ENCODE data around the gene NKAIN4. TPM values are rescaled to one million over a fixed set of nuclear protein-coding genes. Genes with fewer than 3 reads are reported as not detected.

Gene NKAIN4
- total RNA-seq, result not detected in 2 replicates

DNA sequence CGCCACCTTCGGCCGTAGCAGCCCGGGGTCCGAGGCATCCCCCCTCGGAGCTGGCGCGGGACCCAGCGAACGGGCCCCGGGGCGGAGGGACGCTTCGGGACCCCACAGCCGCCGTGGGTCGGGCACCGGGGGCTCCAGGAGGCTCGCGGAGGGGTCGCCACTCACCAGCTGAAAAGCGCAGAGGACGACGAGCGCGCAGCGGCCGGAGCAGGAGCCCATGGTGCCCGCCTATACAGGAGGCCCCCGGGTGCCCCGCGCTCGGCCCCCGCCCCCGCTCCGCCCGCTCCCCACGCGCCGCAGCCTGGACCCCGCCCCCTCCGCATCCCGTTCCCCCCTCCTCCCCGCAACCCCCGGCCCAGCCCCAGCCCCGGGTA, at the start of gene NKAIN4:
TSS of gene NKAIN4 (minus strand) at position 232 of the 374 bp plus-strand sequence. CDS start at position 219, 13 bp downstream.

DNA sequence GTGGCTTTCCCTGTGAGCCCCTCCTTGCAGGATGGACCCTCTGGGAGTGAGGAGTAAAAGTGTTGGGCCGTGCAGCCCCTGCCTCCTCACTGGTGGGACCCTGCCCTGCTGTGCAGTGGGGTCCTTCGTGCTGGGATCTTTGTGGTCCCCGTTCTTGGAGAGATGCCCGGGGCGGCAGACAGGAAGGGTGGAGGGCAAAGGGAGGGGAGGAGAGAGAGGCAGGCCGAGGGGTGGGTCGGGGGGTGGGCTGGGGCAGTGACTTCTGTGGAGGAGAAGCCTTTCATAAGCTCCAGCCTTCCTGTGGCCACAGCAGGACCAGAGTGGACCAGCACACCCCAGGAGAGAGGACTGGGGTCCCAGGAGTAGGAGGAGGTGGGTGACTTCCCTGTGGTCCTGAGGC, 38.6 kb upstream of the NKAIN4 start, which contains the start of gene COL20A1:
TSS of gene COL20A1 (plus strand) at position 283 of the 400 bp plus-strand sequence. CDS start 1,922 bp downstream, outside the sequence.

DNA sequence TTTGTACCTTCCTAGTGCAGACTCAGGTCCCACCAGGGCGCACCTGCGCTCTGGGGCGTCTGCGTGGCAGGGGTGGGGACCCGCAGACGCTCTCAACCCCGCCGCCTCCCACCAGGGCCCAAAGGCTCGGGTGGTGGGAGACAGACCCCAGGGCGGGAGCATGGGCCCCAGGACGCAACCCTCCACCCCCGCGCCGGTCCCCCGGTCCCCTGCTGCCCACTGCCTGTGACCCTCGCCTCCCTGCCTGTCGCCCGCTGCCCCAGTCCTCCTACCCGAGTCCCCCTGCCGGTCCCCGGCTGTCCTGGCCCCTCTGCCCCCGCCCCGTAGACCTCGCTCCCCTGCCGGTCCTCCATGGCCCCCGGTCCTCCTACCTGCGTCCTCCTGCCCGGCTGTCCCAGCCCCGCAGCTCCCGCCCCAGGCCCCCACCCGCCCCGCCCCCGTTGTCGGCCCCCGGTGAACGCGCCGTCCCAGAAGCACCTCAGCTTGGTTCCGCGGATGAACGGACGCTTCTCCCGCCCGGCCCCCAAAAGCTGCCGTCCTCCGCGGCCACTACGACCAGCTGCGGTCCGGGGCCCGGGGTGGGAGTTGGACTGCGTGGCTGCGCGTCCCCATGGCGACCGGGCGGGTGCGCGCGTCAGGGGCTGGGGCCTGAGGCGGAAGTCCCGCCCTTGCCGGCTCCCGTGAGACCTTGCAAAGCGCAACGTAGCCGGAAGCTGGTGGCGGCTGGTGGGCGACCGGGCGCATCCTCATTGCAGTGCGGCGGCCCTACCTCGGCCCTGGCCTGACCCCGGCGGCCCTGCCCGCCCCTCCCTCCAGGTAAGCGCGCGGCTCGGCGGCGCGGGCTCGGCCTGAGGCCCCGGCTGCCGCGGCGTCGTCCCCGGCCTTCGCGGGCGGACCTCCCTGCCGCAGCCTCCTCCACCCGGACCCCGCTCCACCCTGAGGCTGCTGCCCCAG, 18.1 kb upstream of the NKAIN4 start, which contains the start of gene ARFGAP1:
TSS of gene ARFGAP1 (plus strand) at position 709 of the 954 bp plus-strand sequence. CDS start 2,768 bp downstream, outside the sequence.

DNA sequence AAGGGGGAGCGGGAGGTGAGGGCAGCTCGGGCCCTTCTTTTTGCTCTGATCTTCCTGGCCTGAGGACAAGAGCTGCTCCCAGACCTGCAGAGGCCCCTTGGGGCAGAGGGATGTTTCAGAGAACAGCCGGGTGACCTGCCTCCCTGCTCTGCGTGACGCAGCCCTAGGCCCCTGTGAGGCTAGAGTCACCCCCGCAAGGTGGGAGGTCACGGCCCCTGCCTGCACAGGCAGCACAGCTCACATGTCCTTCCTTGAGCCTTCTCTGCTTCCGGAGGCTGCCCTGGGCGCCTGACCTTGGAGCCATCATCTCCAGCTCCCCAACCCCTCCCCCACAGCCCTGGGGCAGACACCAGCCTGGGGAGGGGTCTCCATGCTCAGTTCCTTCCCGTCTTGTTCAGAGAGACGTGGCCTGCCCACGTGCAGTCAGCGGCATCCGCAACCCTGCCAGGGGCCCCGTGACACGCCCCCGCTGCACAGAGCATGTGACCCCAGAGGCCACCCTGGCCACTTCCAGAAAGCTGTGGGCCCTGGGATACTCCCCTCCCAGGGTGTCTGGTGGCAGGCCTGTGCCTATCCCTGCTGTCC, 18.8 kb downstream of the NKAIN4 start, which contains the start of gene BIRC7:
TSS of gene BIRC7 (plus strand) at position 507 of the 585 bp plus-strand sequence. CDS start 192 bp downstream, outside the sequence.

DNA sequence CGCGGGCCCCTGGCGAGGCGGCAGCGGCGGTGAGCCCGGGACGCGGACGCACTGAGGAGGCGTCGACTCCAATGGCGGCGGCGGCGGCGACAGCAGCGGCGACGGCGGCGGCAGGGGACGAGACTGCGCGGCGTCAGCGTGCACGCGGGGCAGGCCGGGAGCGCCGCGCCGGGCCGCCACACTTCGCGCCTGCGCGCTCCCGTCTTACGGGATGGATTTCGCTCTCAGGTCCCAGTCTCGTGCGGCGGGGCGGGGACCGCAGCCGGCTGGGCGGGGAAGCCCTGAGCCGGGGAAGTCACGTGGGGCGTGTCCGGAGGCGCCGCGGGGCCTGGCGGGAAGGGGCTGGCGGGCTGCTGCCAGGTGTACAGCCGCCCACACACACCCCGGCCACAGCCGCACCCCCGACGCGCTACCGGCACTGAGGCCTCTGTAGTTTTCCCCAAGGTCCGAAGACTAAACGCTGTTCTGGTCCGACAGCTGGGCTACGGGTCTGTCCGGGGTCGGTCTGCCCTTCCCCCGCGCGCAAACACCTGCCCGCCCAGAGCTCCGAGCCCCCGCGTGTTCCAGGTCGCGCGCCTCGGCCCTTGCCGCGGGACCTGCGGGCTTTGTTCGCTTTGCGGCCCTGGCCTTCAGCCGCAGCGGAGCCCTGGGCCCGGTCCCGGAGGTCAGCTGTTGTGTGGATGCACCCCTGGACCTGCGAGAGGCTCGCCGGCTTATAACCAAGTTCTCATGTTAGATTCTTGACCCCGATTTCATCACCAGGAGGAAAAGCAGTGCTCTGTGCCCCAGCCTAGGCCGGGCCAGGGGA, 38.0 kb downstream of the NKAIN4 start, which contains the start of gene YTHDF1:
TSS of gene YTHDF1 (minus strand) at position 91 of the 808 bp plus-strand sequence. CDS start 239 bp downstream, outside the sequence.

Other genes with a start within 250 kb of the NKAIN4 start
- not detected in 2 replicates for gene BHLHE23, start 247.5 kb downstream of the NKAIN4 start, total RNA-seq
- gene YTHDF1, start 38.3 kb downstream of the NKAIN4 start, total RNA-seq, result 19.3 and 26.1 TPM in 2 replicates
- 0.17 TPM in 1 of 2 replicates, not detected in the other for gene BIRC7, start 18.6 kb downstream of the NKAIN4 start, total RNA-seq
- gene ARFGAP1, start 18.4 kb upstream of the NKAIN4 start, total RNA-seq, result 86.0 and 103 TPM in 2 replicates
- gene COL20A1, start 38.7 kb upstream of the NKAIN4 start, total RNA-seq, result under 0.01 TPM in 2 replicates
- gene CHRNA4, start 106.9 kb upstream of the NKAIN4 start, total RNA-seq, result not detected in 2 replicates
- gene KCNQ2, start 218.2 kb upstream of the NKAIN4 start, total RNA-seq, result under 0.01 TPM in 1 of 2 replicates, not detected in the other
- 0.87 and 8.6 TPM in 2 replicates for gene EEF1A2, start 244.6 kb upstream of the NKAIN4 start, total RNA-seq